Activated CD8-positive, alpha-beta memory T cell treated with anti-CD3 and anti-CD28 coated beads, Interleukin-2, amount 50 U/mL, for 24 hours (primary cell): ENCODE data around the gene ZYG11B.
"Not testable (repeated sequence)": the region's sequence is repeated elsewhere in the genome, so short reads cannot be mapped to it uniquely, and the experiment has no call there.

Experiments used
- DNase-seq: peaks from one replicate; pipeline ENCODE4 v3.0.0-alpha.2; 2020; ENCODE audit errors: extremely low read depth

The ZYG11B gene

GRCh38 chr1:52756020-52756419 lies 29.8 kb downstream of the ZYG11B start:
- DNase-seq: no peak

GRCh38 chr1:52759908-52760307 lies 33.7 kb downstream of the ZYG11B start:
- no peak for DNase-seq

GRCh38 chr1:52767596-52768280 lies 41.5 kb downstream of the ZYG11B start:
- DNase-seq: no peak

GRCh38 chr1:52769346-52770033 lies 43.2 kb downstream of the ZYG11B start:
- DNase-seq: no peak

- no peak for DNase-seq
These were observed 45.1 kb downstream of the ZYG11B start for GRCh38 chr1:52771384-52771783.

- no peak for DNase-seq
These were observed 59.9 kb downstream of the ZYG11B start for GRCh38 chr1:52786148-52786547.

- DNase-seq: not testable (repeated sequence)
These were observed 64.2 kb downstream of the ZYG11B start for GRCh38 chr1:52790429-52790828.

GRCh38 chr1:52792036-52792435 lies 65.8 kb downstream of the ZYG11B start:
- DNase-seq: no peak

GRCh38 chr1:52793717-52794116 lies 67.5 kb downstream of the ZYG11B start:
- not testable (repeated sequence) for DNase-seq

- no peak for DNase-seq
These were observed 69.2 kb downstream of the ZYG11B start for GRCh38 chr1:52795464-52795863.

- DNase-seq: no peak
These were observed 72.1 kb downstream of the ZYG11B start for GRCh38 chr1:52798331-52798730.

- no peak for DNase-seq
These were observed 74.8 kb downstream of the ZYG11B start for GRCh38 chr1:52801011-52801410.

- not testable (repeated sequence) for DNase-seq
These were observed 77.8 kb downstream of the ZYG11B start for GRCh38 chr1:52804083-52804482.

GRCh38 chr1:52814465-52814864 lies 88.2 kb downstream of the ZYG11B start:
- DNase-seq: no peak

GRCh38 chr1:52820830-52821229 lies 94.6 kb downstream of the ZYG11B start:
- not testable (repeated sequence) for DNase-seq

GRCh38 chr1:52825868-52826267 lies 99.6 kb downstream of the ZYG11B start:
- DNase-seq: no peak

- no peak for DNase-seq
These were observed 108.5 kb downstream of the ZYG11B start for GRCh38 chr1:52834798-52835197.

- DNase-seq: no peak
These were observed 109.8 kb downstream of the ZYG11B start for GRCh38 chr1:52836035-52836434.

GRCh38 chr1:52839175-52839574 lies 112.9 kb downstream of the ZYG11B start:
- DNase-seq: not testable (repeated sequence)

GRCh38 chr1:52842643-52843310 lies 116.5 kb downstream of the ZYG11B start, which contains the start of gene ZYG11A:
Gene ZYG11A, plus strand, starts transcription at chr1:52842760. Its CDS starts 124 bp downstream, at chr1:52842884.
- no peak for DNase-seq

- not testable (repeated sequence) for DNase-seq
These were observed 118.9 kb downstream of the ZYG11B start for GRCh38 chr1:52845119-52845518.

GRCh38 chr1:52848423-52848822 lies 122.2 kb downstream of the ZYG11B start:
- no peak for DNase-seq

- no peak for DNase-seq
These were observed 124.7 kb downstream of the ZYG11B start for GRCh38 chr1:52850951-52851350.
